ENCODE data around the gene BTAF1. TPM values are rescaled to one million over a fixed set of nuclear protein-coding genes. Genes with fewer than 3 reads are reported as not detected.

The BTAF1 gene
- total and polyA plus RNA-seq, 10 of the 15 experiments (the other 5 are each of a cell fraction or from before 2014, with no cell fraction given): 11.8 to 157 (median 55.5) TPM

DNA sequence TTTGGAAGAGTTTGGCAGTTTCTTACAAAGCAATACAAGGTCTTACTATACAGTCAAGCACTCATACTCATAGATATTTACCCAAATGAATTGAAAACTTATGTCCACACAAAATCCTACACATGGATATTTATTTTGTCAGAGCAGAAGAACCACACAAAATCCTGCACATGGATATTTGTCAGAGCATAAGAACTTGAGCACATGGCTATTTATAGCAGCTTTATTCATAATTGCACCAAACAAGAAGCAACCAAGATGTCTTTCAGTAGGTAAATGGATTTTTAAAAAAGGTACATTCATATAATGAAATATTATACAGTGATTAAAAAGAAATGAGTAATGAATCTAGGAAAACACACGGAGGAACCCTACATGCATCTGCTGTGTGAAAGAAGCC, 115.4 kb downstream of the BTAF1 start:
- no TSS peak for BruUV-seq (replicated peaks)
- no peaks in the 10 kb centered on the region for H4K20me1 ChIP-seq (ENCODE audit: control insufficient read depth, insufficient read depth)
- H3K4me2 ChIP-seq (ENCODE audit: control insufficient read depth, insufficient read depth): no peak overlapping the region
- no peaks in the 10 kb centered on the region for H3K79me2 ChIP-seq (ENCODE audit: control insufficient read depth, insufficient read depth, low read length)
- WGBS (ENCODE audit: insufficient coverage, insufficient replicate concordance, low lambda C conversion rate, missing lambda C conversion rate): 56% methylated on average over 1 of the region's 1 CpG
- no peak overlapping the region for H2AFZ ChIP-seq (ENCODE audit: control insufficient read depth, low read depth, low read length)
- CTCF ChIA-PET: no interaction called here
- no peak overlapping the region for H3K27ac ChIP-seq (ENCODE audit: control insufficient read depth, insufficient read depth)
- in situ Hi-C loops (cut with MboI) (no loop called here), intact Hi-C loops (cut with micrococcal nuclease; ENCODE audit: unreplicated experiment) (no loop called here)
- DNase-seq (ENCODE audit: low read depth, low spot score) (no peak), ATAC-seq (no peak), FAIRE-seq (no peak)
- no peak overlapping the region for H3K9ac ChIP-seq (ENCODE audit: control insufficient read depth, insufficient read depth, low read length)
- H3K36me3 ChIP-seq (ENCODE audit: control insufficient read depth in 2 of 2, insufficient read depth in 2 of 2, low read length in 1 of 2): peaks cover 0 to 3% of the 10 kb centered on the region in 2 experiments; a peak in 2 of 4 replicates
- H3K4me1 ChIP-seq (ENCODE audit: control insufficient read depth, insufficient read depth, low read length): no peaks in the 10 kb centered on the region
- no peak for TF ChIP-seq POLR2A (IDR thresholded peaks at IDR 0.05; ENCODE audit: low read depth, low read length)
- no peak for TF ChIP-seq SMAD1 (IDR thresholded peaks at IDR 0.05; ENCODE audit: low read depth, partially characterized antibody)
- TF ChIP-seq, protein P1, sequence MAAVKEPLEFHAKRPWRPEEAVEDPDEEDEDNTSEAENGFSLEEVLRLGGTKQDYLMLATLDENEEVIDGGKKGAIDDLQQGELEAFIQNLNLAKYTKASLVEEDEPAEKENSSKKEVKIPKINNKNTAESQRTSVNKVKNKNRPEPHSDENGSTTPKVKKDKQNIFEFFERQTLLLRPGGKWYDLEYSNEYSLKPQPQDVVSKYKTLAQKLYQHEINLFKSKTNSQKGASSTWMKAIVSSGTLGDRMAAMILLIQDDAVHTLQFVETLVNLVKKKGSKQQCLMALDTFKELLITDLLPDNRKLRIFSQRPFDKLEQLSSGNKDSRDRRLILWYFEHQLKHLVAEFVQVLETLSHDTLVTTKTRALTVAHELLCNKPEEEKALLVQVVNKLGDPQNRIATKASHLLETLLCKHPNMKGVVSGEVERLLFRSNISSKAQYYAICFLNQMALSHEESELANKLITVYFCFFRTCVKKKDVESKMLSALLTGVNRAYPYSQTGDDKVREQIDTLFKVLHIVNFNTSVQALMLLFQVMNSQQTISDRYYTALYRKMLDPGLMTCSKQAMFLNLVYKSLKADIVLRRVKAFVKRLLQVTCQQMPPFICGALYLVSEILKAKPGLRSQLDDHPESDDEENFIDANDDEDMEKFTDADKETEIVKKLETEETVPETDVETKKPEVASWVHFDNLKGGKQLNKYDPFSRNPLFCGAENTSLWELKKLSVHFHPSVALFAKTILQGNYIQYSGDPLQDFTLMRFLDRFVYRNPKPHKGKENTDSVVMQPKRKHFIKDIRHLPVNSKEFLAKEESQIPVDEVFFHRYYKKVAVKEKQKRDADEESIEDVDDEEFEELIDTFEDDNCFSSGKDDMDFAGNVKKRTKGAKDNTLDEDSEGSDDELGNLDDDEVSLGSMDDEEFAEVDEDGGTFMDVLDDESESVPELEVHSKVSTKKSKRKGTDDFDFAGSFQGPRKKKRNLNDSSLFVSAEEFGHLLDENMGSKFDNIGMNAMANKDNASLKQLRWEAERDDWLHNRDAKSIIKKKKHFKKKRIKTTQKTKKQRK (IDR thresholded peaks at IDR 0.05; ENCODE audit: low read depth, low read length): no peak
- no peak for TF ChIP-seq CBX3 (IDR thresholded peaks at IDR 0.05; ENCODE audit: borderline replicate concordance, low read depth)
- TF ChIP-seq WRNIP1 (IDR thresholded peaks at IDR 0.05; ENCODE audit: borderline replicate concordance, low read depth, low read length): no peak
- TF ChIP-seq, protein P2, sequence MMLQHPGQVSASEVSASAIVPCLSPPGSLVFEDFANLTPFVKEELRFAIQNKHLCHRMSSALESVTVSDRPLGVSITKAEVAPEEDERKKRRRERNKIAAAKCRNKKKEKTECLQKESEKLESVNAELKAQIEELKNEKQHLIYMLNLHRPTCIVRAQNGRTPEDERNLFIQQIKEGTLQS (IDR thresholded peaks at IDR 0.05; ENCODE audit: borderline replicate concordance, extremely low read depth, low read depth, low read length): no peak
- TF ChIP-seq CHD4 (IDR thresholded peaks at IDR 0.05): no peak
- no peak for TF ChIP-seq SIN3A (IDR thresholded peaks at IDR 0.05; ENCODE audit: low read depth, low read length)
- no peak for TF ChIP-seq ZNF24 (IDR thresholded peaks at IDR 0.05)
- no peak for TF ChIP-seq DPF2 (IDR thresholded peaks at IDR 0.05)
- TF ChIP-seq NFYA (IDR thresholded peaks at IDR 0.05; ENCODE audit: borderline replicate concordance, low read depth, low read length): no peak
- TF ChIP-seq TAF1 (IDR thresholded peaks at IDR 0.05; ENCODE audit: borderline replicate concordance, low read depth, low read length): no peak
- no peak for TF ChIP-seq BRCA1 (IDR thresholded peaks at IDR 0.05; ENCODE audit: low read depth, low read length)
- TF ChIP-seq ZSCAN29 (IDR thresholded peaks at IDR 0.05): no peak
- no peak for TF ChIP-seq ZZZ3 (IDR thresholded peaks at IDR 0.05; ENCODE audit: control insufficient read depth, insufficient read length, low read depth)
- TF ChIP-seq, protein P3, sequence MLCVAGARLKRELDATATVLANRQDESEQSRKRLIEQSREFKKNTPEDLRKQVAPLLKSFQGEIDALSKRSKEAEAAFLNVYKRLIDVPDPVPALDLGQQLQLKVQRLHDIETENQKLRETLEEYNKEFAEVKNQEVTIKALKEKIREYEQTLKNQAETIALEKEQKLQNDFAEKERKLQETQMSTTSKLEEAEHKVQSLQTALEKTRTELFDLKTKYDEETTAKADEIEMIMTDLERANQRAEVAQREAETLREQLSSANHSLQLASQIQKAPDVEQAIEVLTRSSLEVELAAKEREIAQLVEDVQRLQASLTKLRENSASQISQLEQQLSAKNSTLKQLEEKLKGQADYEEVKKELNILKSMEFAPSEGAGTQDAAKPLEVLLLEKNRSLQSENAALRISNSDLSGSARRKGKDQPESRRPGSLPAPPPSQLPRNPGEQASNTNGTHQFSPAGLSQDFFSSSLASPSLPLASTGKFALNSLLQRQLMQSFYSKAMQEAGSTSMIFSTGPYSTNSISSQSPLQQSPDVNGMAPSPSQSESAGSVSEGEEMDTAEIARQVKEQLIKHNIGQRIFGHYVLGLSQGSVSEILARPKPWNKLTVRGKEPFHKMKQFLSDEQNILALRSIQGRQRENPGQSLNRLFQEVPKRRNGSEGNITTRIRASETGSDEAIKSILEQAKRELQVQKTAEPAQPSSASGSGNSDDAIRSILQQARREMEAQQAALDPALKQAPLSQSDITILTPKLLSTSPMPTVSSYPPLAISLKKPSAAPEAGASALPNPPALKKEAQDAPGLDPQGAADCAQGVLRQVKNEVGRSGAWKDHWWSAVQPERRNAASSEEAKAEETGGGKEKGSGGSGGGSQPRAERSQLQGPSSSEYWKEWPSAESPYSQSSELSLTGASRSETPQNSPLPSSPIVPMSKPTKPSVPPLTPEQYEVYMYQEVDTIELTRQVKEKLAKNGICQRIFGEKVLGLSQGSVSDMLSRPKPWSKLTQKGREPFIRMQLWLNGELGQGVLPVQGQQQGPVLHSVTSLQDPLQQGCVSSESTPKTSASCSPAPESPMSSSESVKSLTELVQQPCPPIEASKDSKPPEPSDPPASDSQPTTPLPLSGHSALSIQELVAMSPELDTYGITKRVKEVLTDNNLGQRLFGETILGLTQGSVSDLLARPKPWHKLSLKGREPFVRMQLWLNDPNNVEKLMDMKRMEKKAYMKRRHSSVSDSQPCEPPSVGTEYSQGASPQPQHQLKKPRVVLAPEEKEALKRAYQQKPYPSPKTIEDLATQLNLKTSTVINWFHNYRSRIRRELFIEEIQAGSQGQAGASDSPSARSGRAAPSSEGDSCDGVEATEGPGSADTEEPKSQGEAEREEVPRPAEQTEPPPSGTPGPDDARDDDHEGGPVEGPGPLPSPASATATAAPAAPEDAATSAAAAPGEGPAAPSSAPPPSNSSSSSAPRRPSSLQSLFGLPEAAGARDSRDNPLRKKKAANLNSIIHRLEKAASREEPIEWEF (IDR thresholded peaks at IDR 0.05; ENCODE audit: insufficient replicate concordance, low read depth, low read length): no peak
- TF ChIP-seq KAT2A (conservative IDR thresholded peaks at IDR 0.05; ENCODE audit: control insufficient read depth, low read depth, low read length): no peak
- SMC1A ChIA-PET (ENCODE audit: uncharacterized antibody, unreplicated experiment): no interaction called here
- H3K9me3 ChIP-seq (replicated peaks; ENCODE audit: control insufficient read depth, insufficient read depth, low read length): no peaks in the 10 kb centered on the region
- no peaks in the 10 kb centered on the region for H3K27me3 ChIP-seq (replicated peaks in 1 of 2; ENCODE audit: control insufficient read depth in 2 of 2, insufficient read depth in 2 of 2, low read length in 1 of 2)
- RAD21 ChIA-PET (ENCODE audit: unreplicated experiment): no interaction called here
- H3K4me3 ChIP-seq: no peak overlapping the region
- POLR2A ChIA-PET: interaction anchor here (0.5 to 0.6 kb wide), 2 partner anchors 742 to 1875 kb away, joined by 3 to 4 read pairs; no protein-coding TSS in a partner anchor

All from GM12878 (cell line).